ENCODE results near the gene ST3GAL6. TPM values are rescaled to one million over a fixed set of nuclear protein-coding genes. Genes with fewer than 3 reads are reported as not detected.

ST3GAL6 gene
- total RNA-seq, 1 donor, result 5.5 TPM

DNA sequence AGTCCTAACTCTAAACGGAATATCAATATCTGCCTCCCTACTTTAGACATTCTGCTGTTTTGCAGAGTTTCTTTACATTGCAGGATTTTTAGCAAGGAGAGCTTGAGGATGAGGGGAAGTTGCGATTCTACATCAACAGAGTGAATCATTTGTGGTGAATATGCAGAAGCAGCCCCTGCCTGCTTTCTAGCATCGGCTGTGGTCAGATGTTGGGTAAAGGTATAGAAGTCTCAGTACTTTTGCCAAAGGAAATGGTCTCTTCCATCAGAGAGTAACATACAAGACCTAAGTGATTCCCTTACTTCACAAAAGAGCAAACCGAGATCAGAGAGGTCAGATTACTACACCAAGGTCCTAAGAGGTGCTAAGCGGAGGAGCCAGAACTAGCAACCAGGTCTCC is 15.2 kb downstream of the ST3GAL6 start:
- Histone ChIP-seq H3K4me3 (ENCODE audit: low read length) (no peak overlapping the region), H3K27me3 (ENCODE audit: insufficient read depth, low read length) (no peaks in the 10 kb centered on the region), H3K4me1 (ENCODE audit: insufficient read depth, low read length) (peaks cover 36% of the 10 kb centered on the region), H3K9me3 (ENCODE audit: low read depth, low read length) (no peaks in the 10 kb centered on the region)

DNA sequence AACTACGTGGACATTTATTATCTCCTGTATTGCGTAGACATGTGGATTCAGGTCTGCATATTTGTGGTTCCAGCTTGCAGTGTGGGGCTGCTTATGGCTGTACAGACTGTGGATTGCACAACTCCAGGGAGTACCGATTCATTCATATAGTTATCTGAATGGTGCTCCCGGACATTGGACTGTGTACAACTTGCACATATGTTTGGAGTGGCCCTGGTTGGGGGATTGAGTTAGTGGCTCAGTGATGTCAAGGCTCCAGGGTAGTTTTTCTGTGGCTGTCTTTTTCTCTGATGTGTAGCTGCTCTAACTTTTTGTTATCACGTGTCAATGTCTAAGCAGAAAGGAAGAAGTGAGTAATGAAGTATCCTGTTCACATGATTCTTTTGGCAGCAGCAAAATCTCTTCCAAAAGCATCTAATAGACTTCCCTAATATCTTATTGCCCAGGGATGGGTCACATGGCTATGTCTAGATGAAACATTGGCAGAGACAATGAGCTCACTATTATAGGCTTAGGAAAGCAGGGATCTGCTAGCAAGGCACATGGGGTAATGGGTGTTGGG is 15.8 kb downstream of the ST3GAL6 start:
- Histone ChIP-seq H3K4me3 (ENCODE audit: low read length) (no peak overlapping the region), H3K4me1 (ENCODE audit: insufficient read depth, low read length) (peaks cover 41% of the 10 kb centered on the region), H3K9me3 (ENCODE audit: low read depth, low read length) (no peaks in the 10 kb centered on the region), H3K27me3 (ENCODE audit: insufficient read depth, low read length) (no peaks in the 10 kb centered on the region)

DNA sequence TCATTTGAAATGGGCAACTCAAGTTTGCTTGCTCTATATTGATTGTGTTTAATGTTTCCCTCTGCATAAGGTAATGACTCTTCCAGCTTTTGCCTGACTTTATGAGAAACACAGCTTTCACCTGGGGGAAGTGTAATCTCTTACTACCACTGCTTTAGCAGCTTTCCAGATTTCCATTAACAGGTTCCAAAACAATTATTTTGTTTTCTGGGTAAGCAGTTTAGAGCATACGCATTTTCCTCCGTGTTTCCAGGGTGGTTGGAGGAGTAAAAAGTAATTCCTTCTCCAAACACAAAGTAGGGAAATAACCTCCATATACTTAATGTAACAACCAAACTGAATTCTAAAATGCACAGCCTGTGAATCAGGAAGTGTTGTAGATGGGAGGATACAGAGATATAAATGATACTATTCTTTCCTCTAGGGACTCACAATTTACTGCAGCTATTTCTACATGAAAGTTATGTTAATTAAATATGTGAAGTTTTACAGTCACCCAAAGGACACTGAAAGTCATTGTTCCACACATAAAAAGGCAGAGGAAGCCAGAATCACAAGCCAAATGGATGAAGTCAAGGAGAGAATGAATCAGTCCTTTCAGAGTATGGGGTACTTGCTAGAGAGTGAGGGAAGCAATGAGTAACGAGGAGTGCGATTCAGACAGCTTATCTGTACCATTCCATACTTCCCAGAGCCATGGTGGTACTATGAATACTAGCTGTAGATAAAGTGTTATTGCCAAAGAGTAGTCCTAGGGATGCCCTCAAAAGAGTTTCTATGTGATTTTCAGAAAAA is 16.6 kb downstream of the ST3GAL6 start:
- peaks cover 49% of the 10 kb centered on the region for H3K4me1 ChIP-seq (ENCODE audit: insufficient read depth, low read length)

DNA sequence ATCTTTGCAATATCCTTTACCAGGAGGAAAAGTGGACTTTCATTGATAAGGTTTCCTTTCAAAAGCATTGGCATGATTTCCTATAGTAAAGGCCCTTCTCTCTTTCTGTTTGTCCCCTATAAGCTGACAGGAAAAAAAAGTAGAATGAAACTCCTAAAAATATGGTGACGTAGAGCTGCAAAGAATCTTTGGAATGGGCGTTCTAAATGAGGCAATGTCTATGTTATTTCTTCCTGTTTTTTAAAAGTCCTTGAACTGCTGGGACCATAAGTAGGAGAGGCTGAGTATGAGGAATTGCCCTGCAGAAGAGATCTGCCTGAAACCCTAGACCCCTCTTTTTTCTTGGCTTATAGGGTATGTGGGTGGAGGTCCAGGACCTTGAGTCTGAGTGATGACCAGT is 17.2 kb downstream of the ST3GAL6 start:
- Histone ChIP-seq H3K9me3 (ENCODE audit: low read depth, low read length) (no peaks in the 10 kb centered on the region), H3K4me1 (ENCODE audit: insufficient read depth, low read length) (peaks cover 55% of the 10 kb centered on the region), H3K4me3 (ENCODE audit: low read length) (no peak overlapping the region), H3K27me3 (ENCODE audit: insufficient read depth, low read length) (no peaks in the 10 kb centered on the region)

More for the DNA sequence above, 16.6 kb downstream of the ST3GAL6 start:
- no peak overlapping the region for H3K4me3 ChIP-seq (ENCODE audit: low read length)
- no peaks in the 10 kb centered on the region for H3K27me3 ChIP-seq (ENCODE audit: insufficient read depth, low read length)
- no peaks in the 10 kb centered on the region for H3K9me3 ChIP-seq (ENCODE audit: low read depth, low read length)

DNA sequence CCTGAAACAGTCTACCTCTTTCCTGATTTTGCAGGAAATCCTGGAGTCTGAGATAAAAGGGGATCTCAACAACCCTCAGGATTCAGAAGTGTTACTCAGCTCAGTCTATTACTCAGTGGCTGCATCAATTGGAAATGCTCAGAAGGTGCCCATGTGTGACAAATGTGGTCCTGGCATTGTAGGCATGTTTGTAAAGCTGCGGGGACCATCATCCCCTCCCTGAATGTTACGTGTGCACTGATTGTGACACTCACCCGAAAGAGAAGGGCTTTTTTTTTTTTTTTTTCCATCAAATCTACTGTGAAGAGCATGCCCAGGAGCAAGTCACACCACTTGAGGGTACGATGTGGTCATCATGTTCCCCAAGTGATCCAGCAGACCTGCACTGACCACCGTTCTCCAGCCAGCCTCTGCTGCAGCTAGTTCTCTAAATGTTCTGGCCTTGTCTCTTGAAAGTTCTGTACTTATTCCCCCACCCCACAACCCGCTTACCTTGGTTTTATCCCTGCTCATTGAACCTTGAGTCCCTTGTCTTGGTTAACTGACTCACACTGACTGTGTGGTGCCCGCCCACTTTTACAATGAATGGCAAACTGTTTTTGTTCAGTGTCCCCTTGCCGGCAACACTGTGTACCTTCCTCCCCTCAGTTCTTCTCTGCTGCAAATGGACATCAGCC is 19.8 kb downstream of the ST3GAL6 start:
- Histone ChIP-seq H3K9me3 (ENCODE audit: low read depth, low read length) (no peaks in the 10 kb centered on the region), H3K4me1 (ENCODE audit: insufficient read depth, low read length) (peaks cover 58% of the 10 kb centered on the region), H3K4me3 (ENCODE audit: low read length) (no peak overlapping the region), H3K27me3 (ENCODE audit: insufficient read depth, low read length) (no peaks in the 10 kb centered on the region)

DNA sequence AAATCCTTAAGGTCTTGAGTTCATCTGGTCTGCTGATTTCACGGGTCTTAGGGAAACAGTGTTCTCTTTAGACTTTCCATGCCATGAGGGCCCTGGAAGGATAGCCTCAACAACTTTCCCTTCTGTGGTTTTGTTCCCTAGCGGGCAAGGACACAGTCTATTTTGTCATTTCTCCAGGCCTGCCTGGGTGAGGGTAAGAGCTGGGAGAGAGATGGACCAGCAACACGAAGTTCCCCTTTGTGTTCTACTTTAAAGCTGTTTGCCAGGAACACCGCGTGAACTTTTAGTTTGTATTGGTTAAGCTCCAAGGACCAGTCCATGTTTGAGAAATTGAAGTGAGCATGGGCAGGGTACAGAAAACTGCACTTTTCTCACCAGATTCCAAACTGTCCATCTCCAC is 20.9 kb downstream of the ST3GAL6 start:
- Histone ChIP-seq H3K4me1 (ENCODE audit: insufficient read depth, low read length) (peaks cover 48% of the 10 kb centered on the region), H3K27me3 (ENCODE audit: insufficient read depth, low read length) (no peaks in the 10 kb centered on the region), H3K4me3 (ENCODE audit: low read length) (no peak overlapping the region), H3K9me3 (ENCODE audit: low read depth, low read length) (no peaks in the 10 kb centered on the region)

DNA sequence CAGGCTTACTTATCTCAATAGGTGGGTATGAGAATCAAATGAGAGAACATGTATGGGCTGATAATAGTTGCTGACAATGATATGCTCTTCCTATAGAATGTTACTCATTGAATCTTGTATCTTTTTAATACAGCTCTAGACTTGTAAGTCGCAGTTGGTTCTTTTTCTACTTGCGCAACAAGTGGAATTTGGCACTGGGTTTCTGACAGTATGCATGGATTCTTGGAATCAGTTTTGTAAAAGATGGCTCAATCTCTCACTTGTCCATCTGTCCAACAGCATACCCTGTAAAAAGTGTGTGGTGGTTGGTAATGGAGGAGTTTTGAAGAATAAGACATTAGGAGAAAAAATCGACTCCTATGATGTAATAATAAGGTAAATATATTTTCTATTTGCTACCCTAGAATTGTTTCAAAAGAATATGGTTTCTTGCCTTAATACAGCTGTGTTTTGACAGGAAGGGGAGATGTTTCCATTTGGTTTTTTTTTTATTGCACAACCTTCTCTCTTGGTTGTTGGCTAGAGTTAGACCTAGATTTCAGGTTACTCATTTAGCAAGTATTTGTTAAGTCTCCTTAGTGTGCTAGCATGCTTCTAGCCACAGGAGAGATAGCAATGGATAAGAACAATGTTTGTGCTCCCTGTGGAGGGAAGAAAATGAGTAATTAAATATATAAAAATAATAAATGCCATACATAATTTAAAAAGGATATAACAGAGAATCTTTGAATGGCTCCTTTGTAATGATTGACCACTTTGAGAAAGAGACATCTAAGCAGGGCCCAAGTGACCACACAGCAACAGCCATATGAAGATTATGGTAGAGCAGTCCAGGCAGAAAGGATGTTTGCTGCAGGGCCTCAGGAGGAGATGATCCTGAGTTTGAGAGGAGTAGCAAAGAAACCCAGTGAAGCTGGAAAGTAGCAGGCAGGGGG is 21.8 kb downstream of the ST3GAL6 start:
- Histone ChIP-seq H3K4me1 (ENCODE audit: insufficient read depth, low read length) (peaks cover 39% of the 10 kb centered on the region), H3K9me3 (ENCODE audit: low read depth, low read length) (no peaks in the 10 kb centered on the region), H3K27me3 (ENCODE audit: insufficient read depth, low read length) (no peaks in the 10 kb centered on the region), H3K4me3 (ENCODE audit: low read length) (no peak overlapping the region)

DNA sequence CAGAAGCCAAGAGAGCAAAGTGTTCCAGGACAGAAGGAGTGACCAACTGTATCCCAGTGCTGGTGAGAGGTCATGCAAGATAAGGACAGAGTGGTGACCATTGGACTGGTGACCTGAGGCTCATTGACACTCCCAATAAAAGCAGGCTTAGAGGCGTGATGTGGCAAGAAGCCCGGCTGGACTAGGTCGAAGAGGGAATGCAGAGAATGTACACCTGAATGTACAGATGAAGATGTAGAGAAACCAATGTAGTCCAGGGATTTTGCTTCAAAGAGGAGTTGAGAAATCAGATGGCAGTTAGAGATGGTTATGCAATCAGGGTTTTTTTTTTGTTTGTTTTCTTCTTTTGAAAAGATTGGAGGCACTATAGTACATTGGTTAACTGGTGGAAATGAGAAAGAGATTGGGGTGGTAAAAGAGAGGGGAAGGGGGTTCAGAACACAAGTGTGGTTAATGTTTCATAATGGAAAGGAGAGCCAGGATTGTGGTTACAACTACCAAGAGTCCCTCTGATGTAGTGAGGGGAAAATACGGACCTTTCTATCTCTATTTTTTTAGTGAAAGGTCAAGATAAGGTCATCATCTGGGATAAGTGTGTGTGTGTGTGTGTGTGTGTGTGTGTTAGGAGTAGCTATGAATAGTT is 23.3 kb downstream of the ST3GAL6 start:
- H3K9me3 ChIP-seq (ENCODE audit: low read depth, low read length), result no peaks in the 10 kb centered on the region
- H3K4me1 ChIP-seq (ENCODE audit: insufficient read depth, low read length), result peaks cover 38% of the 10 kb centered on the region
- no peaks in the 10 kb centered on the region for H3K27me3 ChIP-seq (ENCODE audit: insufficient read depth, low read length)
- no peak overlapping the region for H3K4me3 ChIP-seq (ENCODE audit: low read length)

DNA sequence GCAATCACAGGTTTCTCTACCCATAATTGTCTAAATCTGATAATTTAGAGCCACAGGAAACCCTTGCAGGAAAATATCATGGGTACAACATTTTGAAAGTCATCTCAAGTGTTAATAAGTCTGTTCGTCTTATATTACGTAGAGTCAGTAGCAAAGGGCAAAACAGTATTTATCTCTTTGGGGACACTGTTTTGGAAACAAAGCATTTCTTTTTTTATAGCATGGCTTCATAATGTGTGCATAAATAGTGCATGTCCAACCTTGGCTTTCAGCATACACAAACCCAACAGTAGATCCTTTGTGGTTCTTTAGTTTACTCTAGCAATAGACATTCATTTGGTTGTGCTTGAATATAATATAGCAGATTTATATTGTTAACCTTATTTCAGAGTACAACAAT is 24.0 kb downstream of the ST3GAL6 start:
- Histone ChIP-seq H3K4me3 (ENCODE audit: low read length) (no peak overlapping the region), H3K4me1 (ENCODE audit: insufficient read depth, low read length) (peaks cover 38% of the 10 kb centered on the region), H3K27me3 (ENCODE audit: insufficient read depth, low read length) (no peaks in the 10 kb centered on the region), H3K9me3 (ENCODE audit: low read depth, low read length) (no peaks in the 10 kb centered on the region)

DNA sequence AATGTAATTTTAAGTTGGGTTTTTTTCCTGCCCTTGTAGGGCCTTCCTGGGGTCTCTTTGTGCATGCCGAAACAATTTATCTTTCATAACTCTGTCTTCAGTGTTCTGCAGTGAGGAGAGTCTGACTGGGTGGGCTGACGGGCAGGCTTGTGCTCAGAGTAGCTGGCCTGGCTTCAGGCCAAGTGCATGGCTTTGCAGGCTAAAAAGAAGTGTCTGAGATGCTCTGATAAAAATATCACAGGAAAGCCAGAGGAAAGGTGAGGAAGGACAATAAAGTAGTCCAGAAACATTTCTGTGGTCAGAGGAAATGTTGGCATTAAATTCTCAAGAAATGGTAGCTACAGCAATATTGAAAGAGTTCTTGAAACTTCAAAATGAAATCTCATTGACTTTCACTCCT is 25.5 kb downstream of the ST3GAL6 start:
- no peak overlapping the region for H3K4me3 ChIP-seq (ENCODE audit: low read length)
- peaks cover 35% of the 10 kb centered on the region for H3K4me1 ChIP-seq (ENCODE audit: insufficient read depth, low read length)
- no peaks in the 10 kb centered on the region for H3K27me3 ChIP-seq (ENCODE audit: insufficient read depth, low read length)
- no peaks in the 10 kb centered on the region for H3K9me3 ChIP-seq (ENCODE audit: low read depth, low read length)

DNA sequence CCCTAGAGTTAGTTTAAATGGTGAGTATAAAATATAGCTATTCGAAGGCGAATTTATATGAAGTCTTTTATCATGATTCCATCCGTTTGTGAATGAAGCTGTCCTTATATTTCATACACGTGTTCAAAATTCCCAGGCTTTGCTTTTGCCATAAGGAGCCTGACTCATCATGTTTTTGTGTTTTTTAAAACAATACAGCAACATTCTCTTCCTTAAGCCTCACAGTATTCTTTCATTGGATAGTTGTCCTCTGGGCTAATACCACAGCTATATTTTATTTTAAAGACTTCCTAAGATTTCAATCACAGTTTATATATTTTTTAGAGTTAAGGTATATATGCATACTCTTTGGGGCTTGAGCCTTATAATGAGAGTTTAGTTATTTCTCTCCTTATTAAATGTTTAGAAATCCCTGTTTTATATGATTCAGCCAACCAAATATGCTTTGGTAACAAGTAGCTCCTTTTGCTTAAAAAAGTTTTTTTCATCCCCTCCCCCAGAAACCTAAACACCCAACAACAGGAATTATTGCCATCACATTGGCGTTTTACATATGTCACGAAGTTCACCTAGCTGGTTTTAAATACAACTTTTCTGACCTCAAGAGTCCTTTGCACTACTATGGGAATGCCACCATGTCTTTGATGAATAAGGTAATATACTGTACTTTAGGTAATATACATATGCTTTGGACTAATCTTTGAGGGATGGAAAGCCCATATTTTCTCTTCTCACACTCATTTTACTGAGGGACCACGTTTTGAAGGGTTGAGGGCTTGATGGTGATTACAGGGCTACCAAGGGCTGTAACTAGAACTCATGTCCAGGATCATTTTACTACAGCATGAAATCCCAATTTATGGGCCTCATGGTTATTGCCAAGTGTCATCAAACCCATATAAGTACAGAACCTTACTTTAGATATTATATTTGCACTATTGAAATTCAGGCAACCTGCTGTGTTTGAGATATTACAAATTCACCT is 28.5 kb downstream of the ST3GAL6 start:
- no peaks in the 10 kb centered on the region for H3K9me3 ChIP-seq (ENCODE audit: low read depth, low read length)
- H3K4me1 ChIP-seq (ENCODE audit: insufficient read depth, low read length), result peaks cover 5% of the 10 kb centered on the region
- no peaks in the 10 kb centered on the region for H3K27me3 ChIP-seq (ENCODE audit: insufficient read depth, low read length)
- no peak overlapping the region for H3K4me3 ChIP-seq (ENCODE audit: low read length)

DNA sequence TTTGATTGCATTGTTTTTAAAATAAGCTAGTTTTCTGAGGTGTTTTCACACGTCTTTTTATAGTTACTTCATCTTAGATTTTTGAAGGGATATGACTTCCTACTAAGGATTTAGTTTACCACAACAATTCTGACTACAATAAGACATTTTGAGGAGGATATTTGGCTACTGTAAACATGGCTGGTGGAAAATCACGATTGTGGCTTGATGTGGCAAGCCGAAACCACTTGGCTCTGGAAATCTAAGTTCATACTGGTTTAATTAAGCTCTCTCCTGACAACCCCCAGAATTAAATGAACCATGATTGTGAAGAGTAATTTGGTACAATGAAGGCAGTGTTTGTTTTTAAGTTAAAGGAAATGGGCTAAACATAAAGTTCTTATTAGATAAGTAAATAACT is 30.8 kb downstream of the ST3GAL6 start:
- no peak overlapping the region for H3K4me3 ChIP-seq (ENCODE audit: low read length)
- no peaks in the 10 kb centered on the region for H3K9me3 ChIP-seq (ENCODE audit: low read depth, low read length)
- no peaks in the 10 kb centered on the region for H3K27me3 ChIP-seq (ENCODE audit: insufficient read depth, low read length)
- no peaks in the 10 kb centered on the region for H3K4me1 ChIP-seq (ENCODE audit: insufficient read depth, low read length)

DNA sequence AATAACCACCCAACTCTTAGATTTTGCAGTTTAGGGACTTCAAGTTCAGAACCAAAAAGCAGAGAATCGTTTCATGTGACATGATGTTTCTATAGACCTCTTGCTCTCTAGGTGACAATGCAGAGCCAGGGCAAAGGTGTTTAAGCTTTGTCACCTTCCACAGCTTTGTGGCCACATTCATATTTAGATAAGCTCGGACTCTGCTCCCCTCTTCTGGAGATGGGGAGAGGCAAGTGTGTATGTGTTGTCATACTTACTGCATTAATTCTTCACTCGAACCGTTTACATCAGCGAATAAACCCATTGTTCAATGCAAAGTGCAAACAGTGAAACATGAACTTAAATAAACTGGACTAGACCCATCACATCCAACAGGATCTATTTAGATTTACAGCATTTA is 33.2 kb downstream of the ST3GAL6 start:
- H3K27me3 ChIP-seq (ENCODE audit: insufficient read depth, low read length), result no peaks in the 10 kb centered on the region
- H3K4me3 ChIP-seq (ENCODE audit: low read length), result no peak overlapping the region
- no peaks in the 10 kb centered on the region for H3K9me3 ChIP-seq (ENCODE audit: low read depth, low read length)
- no peaks in the 10 kb centered on the region for H3K4me1 ChIP-seq (ENCODE audit: insufficient read depth, low read length)

All from mononuclear cell (primary cell).